HCT116 (cell line): ENCODE measurements around the gene CIDEA. TPM values are rescaled to one million over a fixed set of nuclear protein-coding genes. Genes with fewer than 3 reads are reported as not detected.

Source experiments
- ATAC-seq: fragments of 200-7000 bp; cut with Tn5 transposase; 2 replicates; pipeline ENCODE4 v1.9.1; 2020; ENCODE audit warnings: mild to moderate bottlenecking, moderate library complexity
- BruUV-seq: library from RNA; stranded (reverse); fragments of 400-500 nt; replicated peaks from 2 replicates; lab custom pipeline; 2021; lab: Mats Ljungman, UMichigan
- CTCF ChIA-PET: fragments of 300-600 bp; sonication (Branson Sonifier 250); formaldehyde crosslinking; loops from one replicate; lab custom pipeline; 2021; ENCODE audit warnings: antibody characterized with exemption; lab: Charles Lee
- POLR2A ChIA-PET: fragments of 300-600, 350-600 bp; sonication (Branson Sonifier 250); formaldehyde crosslinking; loops from one replicate; lab custom pipeline; 2021; ENCODE audit warnings: antibody characterized with exemption; lab: Charles Lee
- RAD21 ChIA-PET, 2 experiments: fragments of 300-600 bp; sonication (Branson Sonifier 250); formaldehyde crosslinking; loops; one replicate each; lab custom pipeline; 2023; ENCODE audit warnings: low total read pairs in 2 of 2; ENCODE audit not compliant: uncharacterized antibody in 2 of 2, unreplicated experiment in 2 of 2, low non-redundant PET in 1 of 2; lab: Charles Lee
- DNase-seq: peaks from one replicate; pipeline ENCODE4 v3.0.0-alpha.2; 2010; ENCODE audit warnings: low read depth, low spot score
- H2AFZ ChIP-seq: fragments of 200-600 bp; shearing (Covaris generic), sonication (generic); 2 replicates; pipeline ENCODE4 v1.6.1; 2017; ENCODE audit warnings: low read depth, mixed run types, mixed read lengths, antibody characterized with exemption, low read length; ENCODE audit not compliant: poor library complexity, severe bottlenecking
- H3K27ac ChIP-seq: 2 replicates; pipeline ENCODE4 v1.5.1; 2012; ENCODE audit warnings: low read depth, low read length
- H3K27me3 ChIP-seq: fragments of 200-600 bp; sonication (generic); 2 replicates; pipeline ENCODE4 v1.6.1; 2016; ENCODE audit warnings: mixed run types, low read length, mixed read lengths; ENCODE audit not compliant: insufficient read depth
- H3K36me3 ChIP-seq, 2 experiments: fragments of 200-500 bp in 1 of 2; fragments of 200-600 bp in 1 of 2; sonication (Bioruptor generic) in 1 of 2; sonication (generic) in 1 of 2; 2 replicates each; pipeline versions ENCODE4 v1.5.1 to v1.6.1; 2014 to 2016; ENCODE audit warnings: low read length in 2 of 2, inconsistent platforms in 1 of 2, mixed read lengths in 1 of 2, mixed run types in 1 of 2; ENCODE audit not compliant: insufficient read depth in 2 of 2, control insufficient read depth in 1 of 2
- H3K4me1 ChIP-seq, 2 experiments: fragments of 200-600 bp in 1 of 2; sonication (generic) in 1 of 2; 2 replicates each; pipeline versions ENCODE4 v1.5.1 to v1.6.1; 2012 to 2017; ENCODE audit warnings: low read length in 2 of 2, inconsistent platforms in 1 of 2, mild to moderate bottlenecking in 1 of 2, mixed read lengths in 1 of 2, mixed run types in 1 of 2, moderate library complexity in 1 of 2; ENCODE audit not compliant: insufficient read depth in 2 of 2, control insufficient read depth in 1 of 2
- H3K4me2 ChIP-seq: fragments of 200-600 bp; sonication (generic); 2 replicates; pipeline ENCODE4 v1.6.1; 2017; ENCODE audit warnings: mixed run types, low read length, mixed read lengths
- H3K4me3 ChIP-seq, 2 experiments: fragments of 200-600 bp in 1 of 2; sonication (generic) in 1 of 2; replicated peaks in 1 of 2; 2 replicates each; pipeline ENCODE4 v1.5.1; 2011 to 2016; ENCODE audit warnings: low read length in 2 of 2, control low read depth in 1 of 2, low read depth in 1 of 2, mild to moderate bottlenecking in 1 of 2, mixed read lengths in 1 of 2, mixed run types in 1 of 2
- H3K79me2 ChIP-seq: fragments of 200-600 bp; sonication (generic); 2 replicates; pipeline ENCODE4 v1.6.1; 2017; ENCODE audit warnings: mild to moderate bottlenecking, mixed run types, low read length, moderate library complexity, mixed read lengths; ENCODE audit not compliant: insufficient read depth
- H3K9ac ChIP-seq: fragments of 200-600 bp; sonication (generic); 2 replicates; pipeline ENCODE4 v1.6.1; 2016; ENCODE audit warnings: low read length, mixed read lengths
- H3K9me2 ChIP-seq: fragments of 200-600 bp; sonication (generic), shearing (Covaris generic); 2 replicates; pipeline ENCODE4 v1.6.1; 2017; ENCODE audit warnings: mixed run types, mild to moderate bottlenecking, moderate library complexity; ENCODE audit not compliant: insufficient read depth
- H3K9me3 ChIP-seq, 2 experiments: fragments of 200-500 bp in 1 of 2; fragments of 200-600 bp in 1 of 2; sonication (Bioruptor generic) in 1 of 2; sonication (generic) in 1 of 2; 2 replicates each; pipeline ENCODE4 v1.6.1; 2014 to 2017; ENCODE audit warnings: low read length in 2 of 2, mixed read lengths in 2 of 2, inconsistent platforms in 1 of 2, low read depth in 1 of 2, mild to moderate bottlenecking in 1 of 2, mixed run types in 1 of 2, moderate library complexity in 1 of 2; ENCODE audit not compliant: control insufficient read depth in 1 of 2, insufficient read depth in 1 of 2
- H4K20me1 ChIP-seq: fragments of 200-600 bp; sonication (generic), shearing (Covaris generic); 2 replicates; pipeline ENCODE4 v1.6.1; 2017; ENCODE audit warnings: mixed run types, mild to moderate bottlenecking, moderate library complexity; ENCODE audit not compliant: insufficient read depth
- CBX3 ChIP-seq: IDR thresholded peaks from 2 replicates; pipeline ENCODE4 v1.6.1; 2012; ENCODE audit warnings: low read depth
- CEBPB ChIP-seq: IDR thresholded peaks from 2 replicates; pipeline ENCODE4 v1.6.1; 2012; ENCODE audit warnings: low read depth
- EGR1 ChIP-seq: IDR thresholded peaks from 2 replicates; pipeline ENCODE4 v1.6.1; 2012; ENCODE audit warnings: low read depth
- EZH2 ChIP-seq: fragments of 200-600 bp; sonication (generic); IDR thresholded peaks from 2 replicates; pipeline ENCODE4 v1.6.1; 2017; ENCODE audit warnings: antibody characterized with exemption, mixed run types
- EZH2phosphoT487 ChIP-seq: fragments of 200-600 bp; IDR thresholded peaks from 2 replicates; pipeline ENCODE4 v1.6.1; 2018; ENCODE audit warnings: antibody characterized with exemption, borderline replicate concordance
- FOSL1 ChIP-seq: IDR thresholded peaks from 2 replicates; pipeline ENCODE4 v1.6.1; 2012; ENCODE audit warnings: low read depth
- POLR2A ChIP-seq: IDR thresholded peaks from 2 replicates; pipeline ENCODE4 v1.7.0; 2011; ENCODE audit warnings: borderline replicate concordance; ENCODE audit not compliant: insufficient read depth, insufficient read length; ENCODE audit errors: extremely low read depth
- POLR2AphosphoS5 ChIP-seq: IDR thresholded peaks from 2 replicates; pipeline ENCODE4 v1.6.1; 2011; ENCODE audit warnings: mild to moderate bottlenecking, low read depth, low read length, moderate library complexity
- RAD21 ChIP-seq: IDR thresholded peaks from 2 replicates; pipeline ENCODE4 v1.6.1; 2012; ENCODE audit warnings: low read depth, mild to moderate bottlenecking
- SP1 ChIP-seq: IDR thresholded peaks from 2 replicates; pipeline ENCODE4 v1.6.1; 2012; ENCODE audit warnings: low read depth
- SRF ChIP-seq: IDR thresholded peaks from 2 replicates; pipeline ENCODE4 v1.6.1; 2012; ENCODE audit warnings: low read depth
- TCF7L2 ChIP-seq: IDR thresholded peaks from 2 replicates; pipeline ENCODE4 v1.7.0; 2011; ENCODE audit warnings: borderline replicate concordance, inconsistent platforms; ENCODE audit not compliant: insufficient read depth, insufficient read length; ENCODE audit errors: extremely low read depth
- YY1 ChIP-seq: IDR thresholded peaks from 2 replicates; pipeline ENCODE4 v1.6.1; 2011; ENCODE audit warnings: low read length, low read depth, moderate library complexity, mild to moderate bottlenecking; ENCODE audit not compliant: insufficient replicate concordance; ENCODE audit errors: extremely low read depth
- ZNF274 ChIP-seq: fragments of 200-500 bp; sonication (Bioruptor generic); IDR thresholded peaks from 2 replicates; pipeline ENCODE4 v1.6.1; 2014; ENCODE audit warnings: mild to moderate bottlenecking, low read depth, low read length, inconsistent platforms
- intact Hi-C: fragments of 100-400 bp; cut with micrococcal nuclease; formaldehyde crosslinking; loops from 2 replicates; pipeline ENCODE4 v1.10.0; 2022
- total RNA-seq: library from RNA; stranded (reverse); gene quantifications from one replicate; pipeline ENCODE4 v1.2.1, GENCODE V29; 2021; ENCODE audit not compliant: unreplicated experiment
- TF ChIP-seq, protein P1 (sequence below): IDR thresholded peaks from 2 replicates; pipeline ENCODE4 v1.6.1; 2011; ENCODE audit warnings: mild to moderate bottlenecking, low read length, moderate library complexity; ENCODE audit not compliant: insufficient replicate concordance; ENCODE audit errors: extremely low read depth
- TF ChIP-seq, protein P2 (sequence below): IDR thresholded peaks from 2 replicates; pipeline ENCODE4 v1.6.1; 2012

Gene CIDEA
- total RNA-seq, 1 experiment from 2014 or later = not detected

DNA sequence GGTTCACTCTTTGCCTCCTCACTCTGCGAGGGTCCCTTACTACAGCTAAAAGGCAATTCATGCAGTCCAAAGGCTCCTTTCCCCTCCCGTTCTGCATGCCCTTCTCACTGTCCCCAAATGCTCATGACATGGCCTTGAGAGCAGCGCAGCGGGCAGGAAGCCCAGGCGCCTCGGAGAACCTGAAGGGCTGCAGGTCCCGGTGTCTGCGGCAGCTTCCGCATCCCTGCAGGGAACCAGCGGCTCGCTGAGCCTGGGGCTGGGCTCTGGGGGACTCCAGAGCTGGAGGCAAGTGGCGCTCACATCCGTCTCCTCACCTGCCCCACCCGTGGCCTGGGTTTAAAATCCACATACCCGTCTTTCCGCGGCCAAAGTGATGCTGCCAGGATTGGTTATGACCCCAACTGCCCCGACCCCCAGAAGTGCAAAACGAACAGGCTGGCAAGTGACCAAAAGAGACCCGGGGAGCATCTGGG, 462 bp upstream of the CIDEA start:
- DNase-seq (no peak), ATAC-seq (no peak)
- Histone ChIP-seq H2AFZ (no peak overlapping the region), H3K4me3 (no peak overlapping the region), H3K4me1 (peaks cover 4 to 18% of the 10 kb centered on the region in 2 experiments; a peak in 2 of 4 replicates), H3K79me2 (no peaks in the 10 kb centered on the region), H3K36me3 (no peaks in the 10 kb centered on the region), H3K9me3 (no peaks in the 10 kb centered on the region), H3K27me3 (no peaks in the 10 kb centered on the region), H3K9ac (no peak overlapping the region), H3K9me2 (no peaks in the 10 kb centered on the region), H3K4me2 (no peak overlapping the region), H3K27ac (no peak overlapping the region), H4K20me1 (no peaks in the 10 kb centered on the region)
- ChIA-PET POLR2A (no interaction called here), CTCF (interaction anchor here (0.9 kb wide), 1 partner anchor 18 kb away, joined by 5 read pairs; no protein-coding TSS in a partner anchor), RAD21 (no interaction called here)
- intact Hi-C loops = no loop called here
- no TSS peak for BruUV-seq
- TF ChIP-seq CEBPB (no peak), RAD21 (no peak)

DNA sequence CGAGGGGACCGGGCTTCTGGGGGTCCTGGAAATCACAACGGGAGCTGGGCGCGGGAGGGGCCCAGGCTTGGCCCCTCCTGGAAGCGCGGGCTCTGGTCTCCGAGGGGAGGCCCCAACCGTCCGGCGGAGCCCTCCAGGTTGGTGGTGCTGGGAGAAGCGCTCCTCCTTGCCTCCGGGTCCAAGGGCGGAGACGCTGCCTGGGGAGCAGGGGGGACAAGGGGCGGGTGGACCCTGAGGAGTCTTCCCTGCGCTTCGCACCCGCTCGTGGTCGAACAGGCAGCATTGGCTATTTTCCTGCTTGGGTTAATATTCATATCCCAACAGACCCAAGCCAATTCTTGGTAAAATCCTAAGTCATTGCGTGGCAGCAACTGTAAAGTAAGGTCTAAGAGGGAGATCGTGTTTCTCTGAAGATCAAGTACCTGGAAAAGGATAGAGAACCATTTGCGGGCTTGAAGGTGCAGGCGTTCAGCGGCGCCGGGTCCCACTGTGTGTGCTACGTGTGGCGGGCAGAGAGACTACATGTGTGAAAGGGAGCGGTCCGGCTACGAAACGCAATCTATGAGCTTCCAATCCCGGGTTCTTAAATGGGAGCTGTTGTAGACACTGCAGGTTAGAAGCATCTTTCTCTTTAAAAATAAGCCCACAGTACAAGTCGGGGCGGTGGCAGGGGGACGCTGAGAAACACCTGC, 805 bp downstream of the CIDEA start:
- no peak overlapping the region for H3K4me3 ChIP-seq
- BruUV-seq = no TSS peak
- POLR2A ChIA-PET = interaction anchor here (1.0 kb wide), 1 partner anchor 16 kb away, joined by 3 read pairs; no protein-coding TSS in a partner anchor
- TF ChIP-seq TCF7L2 = no peak
- TF ChIP-seq, protein P1, sequence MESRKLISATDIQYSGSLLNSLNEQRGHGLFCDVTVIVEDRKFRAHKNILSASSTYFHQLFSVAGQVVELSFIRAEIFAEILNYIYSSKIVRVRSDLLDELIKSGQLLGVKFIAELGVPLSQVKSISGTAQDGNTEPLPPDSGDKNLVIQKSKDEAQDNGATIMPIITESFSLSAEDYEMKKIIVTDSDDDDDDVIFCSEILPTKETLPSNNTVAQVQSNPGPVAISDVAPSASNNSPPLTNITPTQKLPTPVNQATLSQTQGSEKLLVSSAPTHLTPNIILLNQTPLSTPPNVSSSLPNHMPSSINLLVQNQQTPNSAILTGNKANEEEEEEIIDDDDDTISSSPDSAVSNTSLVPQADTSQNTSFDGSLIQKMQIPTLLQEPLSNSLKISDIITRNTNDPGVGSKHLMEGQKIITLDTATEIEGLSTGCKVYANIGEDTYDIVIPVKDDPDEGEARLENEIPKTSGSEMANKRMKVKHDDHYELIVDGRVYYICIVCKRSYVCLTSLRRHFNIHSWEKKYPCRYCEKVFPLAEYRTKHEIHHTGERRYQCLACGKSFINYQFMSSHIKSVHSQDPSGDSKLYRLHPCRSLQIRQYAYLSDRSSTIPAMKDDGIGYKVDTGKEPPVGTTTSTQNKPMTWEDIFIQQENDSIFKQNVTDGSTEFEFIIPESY = no peak
- TF ChIP-seq SP1 = no peak
- TF ChIP-seq RAD21 = no peak
- no peak for TF ChIP-seq CBX3
- TF ChIP-seq EZH2phosphoT487 = no peak
- TF ChIP-seq SRF = no peak
- no peak for TF ChIP-seq FOSL1
- no peak for TF ChIP-seq EZH2
- TF ChIP-seq, protein P2, sequence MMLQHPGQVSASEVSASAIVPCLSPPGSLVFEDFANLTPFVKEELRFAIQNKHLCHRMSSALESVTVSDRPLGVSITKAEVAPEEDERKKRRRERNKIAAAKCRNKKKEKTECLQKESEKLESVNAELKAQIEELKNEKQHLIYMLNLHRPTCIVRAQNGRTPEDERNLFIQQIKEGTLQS = no peak
- no peak for TF ChIP-seq POLR2AphosphoS5
- TF ChIP-seq EGR1 = no peak
- no peak for TF ChIP-seq ZNF274
- TF ChIP-seq POLR2A = no peak
- no peak for TF ChIP-seq YY1

More for the DNA sequence above, 805 bp downstream of the CIDEA start:
- Histone ChIP-seq H4K20me1 (no peaks in the 10 kb centered on the region), H3K79me2 (no peaks in the 10 kb centered on the region), H3K9me2 (no peaks in the 10 kb centered on the region), H3K27ac (no peak overlapping the region), H3K9ac (no peak overlapping the region), H3K4me2 (peak overlapping the region; percentile 27; the same call in 1 of the 2 replicates), H3K4me1 (peaks cover 4 to 18% of the 10 kb centered on the region in 2 experiments; a peak in 2 of 4 replicates), H3K9me3 (no peaks in the 10 kb centered on the region), H3K27me3 (no peaks in the 10 kb centered on the region), H2AFZ (peak overlapping the region; percentile 60), H3K36me3 (no peaks in the 10 kb centered on the region)
- DNase-seq (no peak), ATAC-seq (no peak)
- CTCF ChIA-PET = interaction anchor here (1.5 to 2.4 kb wide), 2 partner anchors 8 to 17 kb away, joined by 8 to 17 read pairs; no protein-coding TSS in a partner anchor
- RAD21 ChIA-PET = no interaction called here
- intact Hi-C loops = no loop called here
